Fibroblast of lung (primary cell): ENCODE results near the gene HEXIM1. TPM values are rescaled to one million over a fixed set of nuclear protein-coding genes. Genes with fewer than 3 reads are reported as not detected.

Experiments used
- DNase-seq, 2 donors: peaks; one replicate each; pipeline versions ENCODE4 v3.0.0 to v3.0.0-alpha.2; 2010; ENCODE audit warnings: low read depth in 2 of 2
- H2AFZ ChIP-seq: 2 replicates; pipeline ENCODE4 v1.5.1; 2012; ENCODE audit warnings: low read length, control low read depth, inconsistent platforms
- H3K27ac ChIP-seq: 2 replicates; pipeline ENCODE4 v1.5.1; 2011; ENCODE audit warnings: low read length, control low read depth; ENCODE audit not compliant: insufficient read depth
- H3K27me3 ChIP-seq: 2 replicates; pipeline ENCODE4 v1.5.1; 2011; ENCODE audit warnings: mild to moderate bottlenecking, low read length; ENCODE audit not compliant: control insufficient read depth, insufficient read depth
- H3K36me3 ChIP-seq: 2 replicates; pipeline ENCODE4 v1.5.1; 2011; ENCODE audit warnings: low read length; ENCODE audit not compliant: control insufficient read depth, insufficient read depth
- H3K4me1 ChIP-seq: 2 replicates; pipeline ENCODE4 v1.5.1; 2011; ENCODE audit warnings: low read length; ENCODE audit not compliant: control insufficient read depth, insufficient read depth; ENCODE audit errors: extremely low read depth
- H3K4me2 ChIP-seq: 2 replicates; pipeline ENCODE4 v1.5.1; 2011; ENCODE audit warnings: low read length, control low read depth; ENCODE audit not compliant: insufficient read depth; ENCODE audit errors: extremely low read depth
- H3K4me3 ChIP-seq, 4 experiments: fragments of 200-600 bp in 1 of 4; sonication (generic) in 1 of 4; replicated peaks in 1 of 4; 2 replicates each; pipeline ENCODE4 v1.5.1; 2011 to 2016; ENCODE audit warnings: low read length in 4 of 4, low read depth in 3 of 4, mild to moderate bottlenecking in 3 of 4, control low read depth in 2 of 4, inconsistent platforms in 1 of 4, mixed read lengths in 1 of 4; ENCODE audit not compliant: insufficient read depth in 1 of 4; ENCODE audit errors: control extremely low read depth in 1 of 4
- H3K79me2 ChIP-seq: 2 replicates; pipeline ENCODE4 v1.5.1; 2012; ENCODE audit warnings: mild to moderate bottlenecking, low read length, inconsistent platforms; ENCODE audit not compliant: control insufficient read depth, insufficient read depth
- H3K9ac ChIP-seq: 2 replicates; pipeline ENCODE4 v1.5.1; 2011; ENCODE audit warnings: mild to moderate bottlenecking, low read length, control low read depth; ENCODE audit not compliant: insufficient read depth
- H3K9me3 ChIP-seq: 2 replicates; pipeline ENCODE4 v1.5.1; 2012; ENCODE audit warnings: low read depth, low read length; ENCODE audit not compliant: control insufficient read depth, insufficient read depth
- H4K20me1 ChIP-seq: 2 replicates; pipeline ENCODE4 v1.5.1; 2011; ENCODE audit warnings: low read length; ENCODE audit not compliant: control insufficient read depth, insufficient read depth; ENCODE audit errors: extremely low read depth
- EZH2 ChIP-seq: IDR thresholded peaks from 2 replicates; pipeline ENCODE4 v1.5.1; 2012; ENCODE audit warnings: low read length, control low read depth, mild to moderate bottlenecking; ENCODE audit errors: missing control alignments
- polyA plus RNA-seq, 2 donors: library from polyadenylated mRNA; depleted of rRNA in 1 of 2; stranded (reverse) in 1 of 2; unstranded in 1 of 2; fragments of >200 nt; gene quantifications; 2 replicates each; pipeline ENCODE4 v1.2.1, GENCODE V29; 2011 to 2012; ENCODE audit warnings: missing spikeins in 1 of 2
- total RNA-seq: library from RNA; depleted of rRNA; stranded (reverse); fragments of >200 nt; gene quantifications from 2 replicates; pipeline ENCODE4 v1.2.1, GENCODE V29; 2014
- TF ChIP-seq, protein P1 (sequence below), 2 donors: IDR thresholded peaks in 1 of 2; conservative IDR thresholded peaks in 1 of 2; 1 replicate in 1 of 2; 2 replicates in 1 of 2; pipeline ENCODE4 v1.5.1; 2011 to 2012; ENCODE audit warnings: low read length in 2 of 2, control low read depth in 1 of 2, inconsistent platforms in 1 of 2, low read depth in 1 of 2, mild to moderate bottlenecking in 1 of 2

The HEXIM1 gene
- total and polyA plus RNA-seq, 2 donors (not counting 1 experiment from before 2014, with no cell fraction given) = 9.9 to 11.7 TPM

GRCh38 chr17:45128989-45129388 lies 19.3 kb upstream of the HEXIM1 start:
- TF ChIP-seq EZH2 = no peak
- TF ChIP-seq, protein P1, sequence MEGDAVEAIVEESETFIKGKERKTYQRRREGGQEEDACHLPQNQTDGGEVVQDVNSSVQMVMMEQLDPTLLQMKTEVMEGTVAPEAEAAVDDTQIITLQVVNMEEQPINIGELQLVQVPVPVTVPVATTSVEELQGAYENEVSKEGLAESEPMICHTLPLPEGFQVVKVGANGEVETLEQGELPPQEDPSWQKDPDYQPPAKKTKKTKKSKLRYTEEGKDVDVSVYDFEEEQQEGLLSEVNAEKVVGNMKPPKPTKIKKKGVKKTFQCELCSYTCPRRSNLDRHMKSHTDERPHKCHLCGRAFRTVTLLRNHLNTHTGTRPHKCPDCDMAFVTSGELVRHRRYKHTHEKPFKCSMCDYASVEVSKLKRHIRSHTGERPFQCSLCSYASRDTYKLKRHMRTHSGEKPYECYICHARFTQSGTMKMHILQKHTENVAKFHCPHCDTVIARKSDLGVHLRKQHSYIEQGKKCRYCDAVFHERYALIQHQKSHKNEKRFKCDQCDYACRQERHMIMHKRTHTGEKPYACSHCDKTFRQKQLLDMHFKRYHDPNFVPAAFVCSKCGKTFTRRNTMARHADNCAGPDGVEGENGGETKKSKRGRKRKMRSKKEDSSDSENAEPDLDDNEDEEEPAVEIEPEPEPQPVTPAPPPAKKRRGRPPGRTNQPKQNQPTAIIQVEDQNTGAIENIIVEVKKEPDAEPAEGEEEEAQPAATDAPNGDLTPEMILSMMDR (conservative IDR thresholded peaks at IDR 0.05 in 1 of 2, IDR thresholded peaks at IDR 0.05 in 1 of 2; ENCODE audit: low read depth in 1 of 2, low read length in 2 of 2) = no peak
- Histone ChIP-seq H3K36me3 (peaks cover 2% of the 10 kb centered on the region), H3K9ac (no peak overlapping the region), H3K9me3 (no peaks in the 10 kb centered on the region), H3K27me3 (no peaks in the 10 kb centered on the region), H3K79me2 (peaks cover 24% of the 10 kb centered on the region), H4K20me1 (no peaks in the 10 kb centered on the region), H3K4me1 (peaks cover 28% of the 10 kb centered on the region), H3K4me2 (peak overlapping the region; percentile 35), H3K4me3 (no peak overlapping the region), H3K27ac (no peak overlapping the region), H2AFZ (no peak overlapping the region)
- no peak for DNase-seq

- peaks cover 25% of the 10 kb centered on the region for H3K4me1 ChIP-seq
- H3K27ac ChIP-seq = no peak overlapping the region
- H3K9me3 ChIP-seq = no peaks in the 10 kb centered on the region
- no peaks in the 10 kb centered on the region for H4K20me1 ChIP-seq
- H3K27me3 ChIP-seq = no peaks in the 10 kb centered on the region
- peaks cover 24% of the 10 kb centered on the region for H3K79me2 ChIP-seq
- H2AFZ ChIP-seq = no peak overlapping the region
- H3K4me3 ChIP-seq = no peak overlapping the region
- DNase-seq = no peak
- no peak for TF ChIP-seq EZH2
- TF ChIP-seq, protein P1 (conservative IDR thresholded peaks at IDR 0.05 in 1 of 2, IDR thresholded peaks at IDR 0.05 in 1 of 2; ENCODE audit: low read depth in 1 of 2, low read length in 2 of 2) = no peak
- H3K36me3 ChIP-seq = peaks cover 2% of the 10 kb centered on the region
- H3K9ac ChIP-seq = no peak overlapping the region
- H3K4me2 ChIP-seq = no peak overlapping the region
Measured at GRCh38 chr17:45129426-45129939, 18.8 kb upstream of the HEXIM1 start.

GRCh38 chr17:45129940-45130680 lies 18.2 kb upstream of the HEXIM1 start:
- Histone ChIP-seq H3K27ac (no peak overlapping the region), H4K20me1 (no peaks in the 10 kb centered on the region), H3K9me3 (no peaks in the 10 kb centered on the region), H2AFZ (no peak overlapping the region), H3K4me1 (peaks cover 20% of the 10 kb centered on the region), H3K36me3 (peaks cover 2% of the 10 kb centered on the region), H3K9ac (no peak overlapping the region), H3K79me2 (peaks cover 24% of the 10 kb centered on the region), H3K4me2 (no peak overlapping the region), H3K27me3 (no peaks in the 10 kb centered on the region), H3K4me3 (peak overlapping the region in 1 of 4 experiments; percentile 96)
- TF ChIP-seq, protein P1 (conservative IDR thresholded peaks at IDR 0.05 in 1 of 2, IDR thresholded peaks at IDR 0.05 in 1 of 2; ENCODE audit: low read depth in 1 of 2, low read length in 2 of 2) = no peak
- no peak for TF ChIP-seq EZH2
- no peak for DNase-seq
